ENCODE measurements around the gene TNFRSF1B.
A peak's percentile ranks its signal among the peaks of the same experiment; 100 is the strongest.

The TNFRSF1B gene

GRCh38 chr1:12166834-12167492 lies at the start of gene TNFRSF1B:
Gene TNFRSF1B, plus strand, starts transcription at chr1:12166991. Its CDS starts 101 bp downstream, at chr1:12167092.
- DNase-seq: peak; percentile 76

- no peak for DNase-seq
Observed at GRCh38 chr1:12121212-12122003, 45.4 kb upstream of the TNFRSF1B start.

- no peak for DNase-seq
Observed at GRCh38 chr1:12123172-12123571, 43.6 kb upstream of the TNFRSF1B start.

- peak; percentile 81 for DNase-seq
Observed at GRCh38 chr1:12124693-12125421, 41.9 kb upstream of the TNFRSF1B start.

GRCh38 chr1:12125422-12126355 lies 41.1 kb upstream of the TNFRSF1B start:
- no peak for DNase-seq

- DNase-seq: no peak
Observed at GRCh38 chr1:12126781-12127180, 40.0 kb upstream of the TNFRSF1B start.

- DNase-seq: peak; percentile 32
Observed at GRCh38 chr1:12127206-12127810, 39.5 kb upstream of the TNFRSF1B start.

- no peak for DNase-seq
Observed at GRCh38 chr1:12128120-12128519, 38.7 kb upstream of the TNFRSF1B start.

- DNase-seq: no peak
Observed at GRCh38 chr1:12129624-12130023, 37.2 kb upstream of the TNFRSF1B start.

GRCh38 chr1:12130466-12131130 lies 36.2 kb upstream of the TNFRSF1B start:
- no peak for DNase-seq

GRCh38 chr1:12132078-12132477 lies 34.7 kb upstream of the TNFRSF1B start:
- no peak for DNase-seq

- DNase-seq: no peak
Observed at GRCh38 chr1:12134716-12135115, 32.1 kb upstream of the TNFRSF1B start.

- DNase-seq: no peak
Observed at GRCh38 chr1:12135612-12136011, 31.2 kb upstream of the TNFRSF1B start.

- DNase-seq: no peak
Observed at GRCh38 chr1:12136916-12137610, 29.7 kb upstream of the TNFRSF1B start.

- no peak for DNase-seq
Observed at GRCh38 chr1:12138196-12139168, 28.3 kb upstream of the TNFRSF1B start.

- no peak for DNase-seq
Observed at GRCh38 chr1:12140016-12140415, 26.8 kb upstream of the TNFRSF1B start.

- DNase-seq: no peak
Observed at GRCh38 chr1:12140515-12141162, 26.2 kb upstream of the TNFRSF1B start.

- no peak for DNase-seq
Observed at GRCh38 chr1:12141163-12141850, 25.5 kb upstream of the TNFRSF1B start.

Measured in activated naive CD4-positive, alpha-beta T cell treated with Interleukin-2 at 50 U/mL for 16 hours (primary cell).